RWPE2 (cell line): Measurements from ENCODE around the gene APOD.

ENCODE experiments used
- ATAC-seq: fragments of 200-7000 bp; cut with Tn5 transposase; 3 replicates; pipeline ENCODE4 v1.9.1; 2021; ENCODE audit warnings: low read depth
- DNase-seq: peaks from one replicate; pipeline ENCODE4 v3.0.0-alpha.2; 2020; ENCODE audit warnings: low spot score
- H3K27ac ChIP-seq: fragments of 450-650 bp; 2 replicates; pipeline ENCODE4 v1.5.1; 2017; ENCODE audit warnings: mild to moderate bottlenecking; ENCODE audit not compliant: poor library complexity, severe bottlenecking
- H3K27me3 ChIP-seq: fragments of 250-450 bp; sonication (Bioruptor Pico); 2 replicates; pipeline ENCODE4 v1.5.1; 2021; ENCODE audit warnings: mild to moderate bottlenecking, moderate library complexity; ENCODE audit not compliant: insufficient read depth, poor library complexity, severe bottlenecking
- H3K36me3 ChIP-seq: fragments of 250-450 bp; sonication (Bioruptor Pico); 2 replicates; pipeline ENCODE4 v1.5.1; 2020; ENCODE audit warnings: low read depth, mild to moderate bottlenecking, moderate library complexity
- H3K4me1 ChIP-seq: fragments of 250-450 bp; sonication (Bioruptor Pico); 2 replicates; pipeline ENCODE4 v1.5.1; 2021; ENCODE audit warnings: mild to moderate bottlenecking, moderate library complexity; ENCODE audit not compliant: insufficient read depth, poor library complexity, severe bottlenecking
- H3K4me3 ChIP-seq: fragments of 250-450 bp; sonication (Bioruptor Pico); 2 replicates; pipeline ENCODE4 v1.5.1; 2021; ENCODE audit warnings: mild to moderate bottlenecking, moderate library complexity; ENCODE audit not compliant: severe bottlenecking
- H3K9me3 ChIP-seq: fragments of 250-450 bp; sonication (Bioruptor Pico); 2 replicates; pipeline ENCODE4 v1.5.1; 2021; ENCODE audit warnings: mild to moderate bottlenecking, moderate library complexity; ENCODE audit not compliant: severe bottlenecking
- TF ChIP-seq, protein P1 (sequence below): fragments of 450-650 bp; IDR thresholded peaks from one replicate; pipeline ENCODE4 v1.5.1; 2017; ENCODE audit warnings: mild to moderate bottlenecking, moderate library complexity; ENCODE audit not compliant: poor library complexity, severe bottlenecking

Gene APOD

DNA sequence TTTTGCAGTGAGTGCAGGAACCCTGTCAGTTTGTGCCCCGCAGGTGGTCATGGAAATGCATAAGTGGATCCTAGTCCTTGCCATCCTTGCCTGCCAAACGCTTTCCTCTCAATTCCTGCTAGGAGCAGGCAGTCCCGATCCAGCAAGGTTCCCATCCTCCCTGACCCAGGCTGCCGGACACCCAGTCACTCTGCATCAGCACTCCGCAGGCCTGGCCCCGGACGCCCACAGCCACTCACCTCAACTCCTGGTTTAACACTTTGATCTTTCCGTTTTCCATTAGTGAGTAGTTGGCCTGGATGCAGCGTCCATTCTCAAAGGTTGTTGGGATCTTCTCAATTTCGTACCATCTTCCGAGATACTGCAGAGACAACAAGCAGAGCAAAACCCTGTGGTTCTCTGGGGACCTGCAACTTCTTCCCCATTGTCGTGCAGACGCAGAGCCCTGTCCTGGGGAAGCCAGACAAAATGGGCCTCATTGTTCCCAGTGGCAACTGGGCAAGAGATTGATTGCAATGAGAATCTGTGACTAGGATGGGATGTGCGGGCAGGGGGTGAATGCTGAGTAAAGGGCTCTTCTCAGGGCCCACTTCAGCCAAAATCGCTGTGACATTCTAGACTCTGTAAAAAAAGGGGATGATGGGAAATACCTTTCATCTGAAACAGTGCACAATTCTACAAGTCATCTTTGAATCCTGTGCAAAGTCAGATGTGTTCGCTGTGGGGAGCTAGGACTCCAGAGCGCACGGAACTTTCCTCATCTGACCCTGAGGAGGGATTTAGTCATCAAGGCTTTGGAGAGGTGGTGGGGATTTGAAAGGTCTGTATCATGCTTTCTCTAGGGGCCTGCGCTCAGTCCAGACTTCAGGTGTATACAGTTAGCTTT is 9.9 kb downstream of the APOD start:
- Histone ChIP-seq H3K4me1 (no peaks in the 10 kb centered on the region), H3K9me3 (no peaks in the 10 kb centered on the region), H3K36me3 (no peaks in the 10 kb centered on the region), H3K4me3 (no peak overlapping the region), H3K27me3 (no peaks in the 10 kb centered on the region), H3K27ac (no peak overlapping the region)
- TF ChIP-seq, protein P1, sequence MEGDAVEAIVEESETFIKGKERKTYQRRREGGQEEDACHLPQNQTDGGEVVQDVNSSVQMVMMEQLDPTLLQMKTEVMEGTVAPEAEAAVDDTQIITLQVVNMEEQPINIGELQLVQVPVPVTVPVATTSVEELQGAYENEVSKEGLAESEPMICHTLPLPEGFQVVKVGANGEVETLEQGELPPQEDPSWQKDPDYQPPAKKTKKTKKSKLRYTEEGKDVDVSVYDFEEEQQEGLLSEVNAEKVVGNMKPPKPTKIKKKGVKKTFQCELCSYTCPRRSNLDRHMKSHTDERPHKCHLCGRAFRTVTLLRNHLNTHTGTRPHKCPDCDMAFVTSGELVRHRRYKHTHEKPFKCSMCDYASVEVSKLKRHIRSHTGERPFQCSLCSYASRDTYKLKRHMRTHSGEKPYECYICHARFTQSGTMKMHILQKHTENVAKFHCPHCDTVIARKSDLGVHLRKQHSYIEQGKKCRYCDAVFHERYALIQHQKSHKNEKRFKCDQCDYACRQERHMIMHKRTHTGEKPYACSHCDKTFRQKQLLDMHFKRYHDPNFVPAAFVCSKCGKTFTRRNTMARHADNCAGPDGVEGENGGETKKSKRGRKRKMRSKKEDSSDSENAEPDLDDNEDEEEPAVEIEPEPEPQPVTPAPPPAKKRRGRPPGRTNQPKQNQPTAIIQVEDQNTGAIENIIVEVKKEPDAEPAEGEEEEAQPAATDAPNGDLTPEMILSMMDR: no peak
- DNase-seq (no peak), ATAC-seq (no peak)

DNA sequence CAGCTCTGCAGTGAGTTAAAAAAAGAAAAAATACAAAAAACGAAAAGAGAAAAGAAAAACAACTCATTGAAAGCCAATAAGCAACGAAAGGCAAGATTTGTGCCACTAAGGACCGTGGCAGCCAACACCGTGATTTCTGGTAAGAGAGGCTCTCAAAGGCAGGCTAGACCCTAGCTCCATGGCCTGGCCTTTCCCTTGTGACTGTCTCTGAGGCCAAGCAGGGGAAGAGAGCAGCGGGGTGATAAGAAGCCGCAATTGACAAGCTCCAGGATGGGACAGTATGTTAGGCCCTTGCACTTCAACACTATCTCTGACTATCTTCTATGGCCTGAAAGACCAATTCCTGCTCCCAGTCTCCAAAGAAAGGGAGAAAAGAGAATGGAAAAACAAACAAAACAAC is 12.4 kb downstream of the APOD start:
- Histone ChIP-seq H3K27ac (no peak overlapping the region), H3K27me3 (no peaks in the 10 kb centered on the region), H3K36me3 (no peaks in the 10 kb centered on the region), H3K9me3 (no peaks in the 10 kb centered on the region), H3K4me3 (no peak overlapping the region), H3K4me1 (peaks cover 5% of the 10 kb centered on the region)
- ATAC-seq (no peak), DNase-seq (no peak)
- TF ChIP-seq, protein P1: no peak

DNA sequence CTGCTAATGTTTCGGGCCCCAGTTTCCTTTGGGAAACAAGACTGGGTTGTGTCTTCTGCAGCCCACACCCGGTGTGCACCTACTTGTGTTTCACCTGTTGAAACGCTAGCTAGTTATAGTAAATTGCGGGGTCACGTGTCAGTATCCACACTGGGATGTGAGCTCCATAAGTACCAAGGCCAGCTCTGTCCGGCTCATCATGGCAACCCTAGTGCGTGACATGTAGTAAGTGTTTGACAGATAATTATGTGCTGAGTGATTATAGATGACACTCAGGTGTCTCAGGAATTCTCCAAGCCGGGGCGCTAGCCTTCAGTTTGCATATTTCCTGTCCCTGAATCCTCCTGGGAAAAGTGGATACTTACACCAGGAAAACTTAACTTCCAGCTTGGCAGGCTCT is 12.8 kb downstream of the APOD start:
- TF ChIP-seq, protein P1: no peak
- Histone ChIP-seq H3K27ac (no peak overlapping the region), H3K4me1 (peaks cover 5% of the 10 kb centered on the region), H3K36me3 (no peaks in the 10 kb centered on the region), H3K27me3 (no peaks in the 10 kb centered on the region), H3K9me3 (no peaks in the 10 kb centered on the region), H3K4me3 (no peak overlapping the region)
- DNase-seq (no peak), ATAC-seq (no peak)

DNA sequence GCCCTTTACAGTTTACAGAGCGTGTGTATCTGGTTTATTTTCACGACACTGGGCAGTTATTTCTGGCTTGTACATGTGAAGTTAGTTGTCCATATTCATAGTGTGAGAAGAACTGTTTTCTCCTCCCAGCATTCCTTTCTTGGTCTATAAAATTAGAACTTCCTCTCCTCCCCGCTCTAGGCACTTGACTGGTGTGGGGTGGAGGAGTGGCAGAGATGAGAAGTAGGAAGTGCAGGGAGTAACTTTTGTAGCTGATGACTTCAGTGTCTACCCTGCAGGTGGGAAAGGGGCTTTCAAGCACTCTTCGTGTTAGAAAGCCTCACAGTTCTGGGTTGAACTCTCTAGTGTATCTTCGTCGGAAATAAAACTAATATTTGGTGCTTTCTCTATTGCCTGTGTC is 13.4 kb downstream of the APOD start:
- Histone ChIP-seq H3K36me3 (no peaks in the 10 kb centered on the region), H3K9me3 (no peaks in the 10 kb centered on the region), H3K27me3 (no peaks in the 10 kb centered on the region), H3K4me1 (peaks cover 5% of the 10 kb centered on the region), H3K4me3 (no peak overlapping the region), H3K27ac (no peak overlapping the region)
- ATAC-seq (no peak), DNase-seq (no peak)
- TF ChIP-seq, protein P1: no peak

DNA sequence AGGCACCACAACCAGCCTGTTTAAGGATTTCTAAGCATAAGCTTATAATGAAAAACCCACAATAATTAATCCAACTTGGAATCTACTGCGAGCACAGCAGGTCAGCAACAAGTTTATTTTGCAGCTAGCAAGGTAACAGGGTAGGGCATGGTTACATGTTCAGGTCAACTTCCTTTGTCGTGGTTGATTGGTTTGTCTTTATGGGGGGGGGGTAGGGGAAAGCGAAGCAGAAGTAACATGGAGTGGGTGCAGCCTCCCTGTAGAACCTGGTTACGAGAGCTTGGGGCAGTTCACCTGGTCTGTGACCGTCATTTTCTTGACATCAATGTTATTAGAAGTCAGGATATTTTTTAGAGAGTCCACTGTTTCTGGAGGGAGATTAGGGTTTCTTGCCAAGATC is 15.1 kb downstream of the APOD start:
- H3K9me3 ChIP-seq: no peaks in the 10 kb centered on the region
- no peak for DNase-seq
- no peak overlapping the region for H3K27ac ChIP-seq
- no peak overlapping the region for H3K4me3 ChIP-seq
- H3K27me3 ChIP-seq: no peaks in the 10 kb centered on the region
- no peak for ATAC-seq
- peaks cover 5% of the 10 kb centered on the region for H3K4me1 ChIP-seq
- TF ChIP-seq, protein P1: no peak
- H3K36me3 ChIP-seq: no peaks in the 10 kb centered on the region
